HUDEP-2 (cell line): Measurements from ENCODE around the gene PALB2.

ENCODE experiments used
- DNase-seq, 76 experiments: peaks; one replicate each; lab custom pipeline; 2025; ENCODE audit not compliant: unreplicated experiment in 76 of 76; lab: John Stamatoyannopoulos, UW

Gene PALB2

GRCh38 chr16:23640931-23641765 lies at the start of gene PALB2, which contains the start of gene DCTN5:
Gene PALB2, minus strand, starts transcription at chr16:23641310. Its CDS starts 153 bp downstream, at chr16:23641157.
Gene DCTN5, plus strand, starts transcription at chr16:23641466. Its CDS starts 77 bp downstream, at chr16:23641543.
- peak in 75 of 76 experiments; percentile 20 to 95 (median 87) for DNase-seq

- no peak for DNase-seq
These were observed 48.5 kb upstream of the PALB2 start for GRCh38 chr16:23689442-23690187.

- no peak for DNase-seq
These were observed 46.1 kb upstream of the PALB2 start for GRCh38 chr16:23687034-23687808.

GRCh38 chr16:23683487-23683886 lies 42.4 kb upstream of the PALB2 start:
- DNase-seq, result no peak

- no peak for DNase-seq
These were observed 41.1 kb upstream of the PALB2 start for GRCh38 chr16:23682181-23682580.

- DNase-seq, result no peak
These were observed 38.9 kb upstream of the PALB2 start for GRCh38 chr16:23679986-23680336.

- peak in 64 of 76 experiments; percentile 3 to 70 (median 48) for DNase-seq
These were observed 38.3 kb upstream of the PALB2 start for GRCh38 chr16:23679274-23679985.

GRCh38 chr16:23678430-23679273 lies 37.5 kb upstream of the PALB2 start, which contains the start of gene PLK1:
Gene PLK1, plus strand, starts transcription at chr16:23678889. Its CDS starts 44 bp downstream, at chr16:23678933.
- DNase-seq, result peak in 75 of 76 experiments; percentile 20 to 87 (median 75)

GRCh38 chr16:23676924-23677480 lies 35.9 kb upstream of the PALB2 start:
- no peak for DNase-seq

- DNase-seq, result no peak
These were observed 33.0 kb upstream of the PALB2 start for GRCh38 chr16:23673971-23674614.

GRCh38 chr16:23670137-23670776 lies 29.1 kb upstream of the PALB2 start:
- DNase-seq, result no peak

- no peak for DNase-seq
These were observed 27.8 kb upstream of the PALB2 start for GRCh38 chr16:23668873-23669272.

GRCh38 chr16:23668225-23668624 lies 27.1 kb upstream of the PALB2 start:
- DNase-seq, result no peak

- DNase-seq, result peak in 2 of 76 experiments; percentile 10 to 11
These were observed 26.2 kb upstream of the PALB2 start for GRCh38 chr16:23667355-23667659.

- DNase-seq, result no peak
These were observed 25.7 kb upstream of the PALB2 start for GRCh38 chr16:23666571-23667354.

- DNase-seq, result no peak
These were observed 22.8 kb upstream of the PALB2 start for GRCh38 chr16:23663918-23664317.

GRCh38 chr16:23651943-23652468 lies 10.9 kb upstream of the PALB2 start:
- no peak for DNase-seq
